ENCODE measurements around the gene B4GALT5.
A peak's percentile ranks its signal among the peaks of the same experiment; 100 is the strongest.
"Not testable (repeated sequence)": the region's sequence is repeated elsewhere in the genome, so short reads cannot be mapped to it uniquely, and the experiment has no call there.

B4GALT5 gene

DNA sequence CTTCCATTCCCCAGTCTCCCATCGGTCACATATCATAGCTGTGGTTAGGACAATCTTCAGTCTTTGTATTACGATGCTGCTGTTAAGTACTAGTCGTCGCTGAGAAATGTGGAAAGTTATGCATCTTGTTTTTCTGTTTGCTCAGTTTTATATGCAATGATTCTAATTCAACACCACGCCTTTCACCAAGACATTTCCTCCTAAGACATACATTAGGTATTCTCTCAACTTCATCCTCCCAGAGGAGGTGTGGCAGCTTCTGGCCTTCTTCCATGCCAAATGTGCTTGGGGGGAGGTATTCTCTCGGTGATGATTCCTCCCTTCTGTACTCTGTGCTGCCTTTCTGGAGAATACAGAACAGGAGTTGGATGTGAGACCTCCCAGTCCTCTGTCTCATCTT lies 66.1 kb downstream of the B4GALT5 start:
- no peak for DNase-seq

GRCh38 chr20:49646528-49646927 lies 67.2 kb downstream of the B4GALT5 start:
- no peak for DNase-seq

GRCh38 chr20:49646126-49646525 lies 67.6 kb downstream of the B4GALT5 start:
- DNase-seq, result no peak

- DNase-seq, result no peak
These were observed 68.6 kb downstream of the B4GALT5 start for GRCh38 chr20:49644980-49645565.

DNA sequence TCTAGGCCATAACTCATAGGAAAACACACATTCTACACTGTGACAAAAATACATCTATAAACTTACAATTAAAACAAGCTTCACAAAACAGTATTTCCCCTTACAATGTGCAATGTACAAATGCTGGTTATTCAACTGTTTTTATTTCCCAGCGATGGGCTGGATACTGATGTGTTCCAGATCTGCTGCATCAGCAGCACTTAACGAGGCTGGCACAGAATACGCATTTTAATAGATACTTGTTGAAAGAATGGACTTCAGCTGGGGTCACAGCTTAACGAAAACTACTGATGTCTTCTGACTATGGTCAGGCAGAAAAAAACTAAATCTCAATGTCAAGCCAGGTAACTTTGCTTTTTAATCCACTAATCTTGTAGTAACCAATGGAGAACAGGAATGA lies 70.9 kb downstream of the B4GALT5 start:
- no peak for DNase-seq

- DNase-seq, result no peak
These were observed 71.7 kb downstream of the B4GALT5 start for GRCh38 chr20:49641683-49642656.

- DNase-seq, result no peak
These were observed 76.5 kb downstream of the B4GALT5 start for GRCh38 chr20:49637046-49637637.

DNA sequence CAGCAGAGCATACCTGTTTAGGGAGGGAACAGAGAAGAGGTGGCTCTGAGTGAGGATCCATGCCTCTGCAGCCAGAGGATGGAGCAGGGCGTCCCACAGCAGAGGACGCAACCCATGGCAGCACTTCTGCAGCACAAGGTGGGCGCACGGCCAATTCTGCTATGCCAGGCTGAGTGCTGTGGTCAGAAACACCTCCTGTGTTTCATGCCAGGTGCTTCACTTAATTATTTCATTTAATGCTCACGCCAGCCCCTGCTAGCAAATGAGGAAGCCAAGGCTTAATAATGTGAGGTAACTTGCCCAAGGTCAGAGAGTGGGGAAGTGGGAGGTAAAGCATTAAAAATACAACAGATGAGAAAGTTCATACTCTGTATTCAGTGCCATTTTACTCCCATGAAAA lies 77.2 kb downstream of the B4GALT5 start:
- peak; percentile 34 for DNase-seq

DNA sequence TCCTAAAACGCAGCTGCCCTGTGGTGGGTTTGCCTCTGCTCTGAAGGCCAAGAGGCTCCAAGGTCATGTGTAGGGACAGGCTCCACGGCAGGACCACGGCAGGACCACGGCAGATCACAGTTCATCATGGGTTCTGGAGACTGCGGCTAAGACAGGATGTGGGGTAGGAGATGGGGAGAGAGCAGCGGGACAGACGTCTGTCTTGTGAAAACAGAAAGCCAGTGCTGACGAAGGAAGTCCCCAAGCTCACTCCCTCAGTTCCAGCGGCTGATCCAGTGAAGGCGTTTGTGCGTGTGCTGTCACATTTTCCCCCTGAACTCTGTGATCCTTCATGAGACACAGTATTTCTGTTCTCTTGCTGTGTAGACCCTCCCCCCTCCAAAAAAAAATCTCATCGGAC lies 77.8 kb downstream of the B4GALT5 start:
- no peak for DNase-seq

DNA sequence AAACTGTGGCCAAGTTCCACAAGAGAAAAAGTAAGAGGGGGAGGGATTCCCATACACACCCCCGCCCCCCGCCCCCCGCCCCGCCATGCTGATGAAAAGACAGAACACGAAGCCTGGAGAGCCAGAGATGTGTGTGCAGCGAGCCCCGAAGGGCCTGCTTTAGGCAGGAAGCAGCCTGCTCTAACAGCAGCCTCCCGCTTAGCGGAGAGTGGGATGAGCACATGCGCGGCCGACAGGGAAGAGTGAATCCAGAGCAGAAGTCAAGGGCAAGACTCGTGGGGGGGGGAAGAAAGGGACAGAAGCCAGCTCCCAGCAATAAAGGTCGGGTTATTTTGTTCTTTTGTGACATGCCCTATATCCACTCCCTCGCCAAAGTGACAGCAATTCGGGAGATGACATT lies 78.5 kb downstream of the B4GALT5 start:
- no peak for DNase-seq

DNA sequence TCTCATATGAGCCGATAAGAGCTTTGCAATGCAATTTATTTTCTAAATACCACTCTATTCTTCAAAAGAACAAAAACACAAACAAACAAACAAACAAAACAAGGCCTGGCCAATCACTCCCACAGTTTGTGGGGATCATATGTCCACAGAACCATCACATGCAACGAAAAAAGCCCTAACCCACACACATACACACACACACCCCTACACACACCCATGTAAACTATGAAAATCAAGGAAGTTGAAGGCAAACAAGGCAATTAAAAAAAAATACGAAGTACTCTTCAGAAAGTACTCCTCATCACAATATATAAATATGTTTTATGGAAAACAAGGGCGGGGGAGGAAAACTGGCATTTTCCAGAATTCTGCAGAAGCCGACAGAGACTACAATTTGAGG lies 79.6 kb downstream of the B4GALT5 start:
- DNase-seq, result no peak

- no peak for DNase-seq
These were observed 80.0 kb downstream of the B4GALT5 start for GRCh38 chr20:49633643-49634042.

GRCh38 chr20:49633023-49633422 lies 80.7 kb downstream of the B4GALT5 start:
- DNase-seq, result no peak

DNA sequence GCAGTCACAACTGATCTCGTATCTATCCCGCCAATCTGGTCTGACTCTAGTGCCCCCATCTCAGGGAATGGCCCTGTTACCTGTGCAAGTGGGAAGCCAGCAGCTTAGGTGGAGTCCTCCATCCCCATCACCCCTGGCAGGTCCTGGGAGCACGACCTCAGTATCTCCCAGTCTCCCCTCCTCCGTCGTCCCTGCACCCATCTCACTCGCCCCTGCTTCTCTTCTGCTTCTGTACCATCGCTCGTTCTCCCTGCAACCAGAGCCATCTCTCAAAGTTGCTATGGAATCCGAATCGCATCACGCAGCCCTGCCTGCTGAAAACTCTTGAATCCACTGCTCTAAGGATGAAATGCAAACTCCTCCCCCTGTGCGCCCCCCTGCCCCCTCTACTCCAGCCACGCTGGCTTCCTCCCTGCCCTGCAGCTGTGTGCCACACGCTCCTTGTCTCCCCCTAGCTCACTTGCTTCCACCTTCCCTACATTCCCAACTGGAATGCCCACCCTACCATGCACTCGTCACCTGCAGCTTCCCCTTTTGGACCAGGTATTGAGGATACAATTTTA lies 81.7 kb downstream of the B4GALT5 start:
- no peak for DNase-seq

GRCh38 chr20:49631061-49631716 lies 82.5 kb downstream of the B4GALT5 start:
- DNase-seq, result no peak

- no peak for DNase-seq
These were observed 83.2 kb downstream of the B4GALT5 start for GRCh38 chr20:49630396-49630951.

DNA sequence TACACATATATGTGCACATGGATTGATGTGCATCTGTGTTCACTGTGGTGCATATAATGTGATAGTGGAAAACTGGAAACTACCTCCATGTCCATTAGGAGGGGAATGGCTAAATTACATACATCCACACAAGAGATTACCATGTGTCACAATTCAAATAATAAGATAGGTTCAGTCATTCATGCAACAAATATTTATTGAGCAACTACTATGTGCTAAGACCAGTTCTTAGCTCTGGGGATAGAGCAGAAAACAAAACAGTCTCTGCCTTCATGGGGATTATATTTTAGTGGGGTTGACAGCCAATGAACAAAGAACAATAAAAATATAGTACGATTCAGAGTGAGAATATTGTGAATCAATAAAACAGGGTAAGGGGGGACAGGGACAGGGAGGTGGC lies 84.1 kb downstream of the B4GALT5 start:
- DNase-seq, result no peak

DNA sequence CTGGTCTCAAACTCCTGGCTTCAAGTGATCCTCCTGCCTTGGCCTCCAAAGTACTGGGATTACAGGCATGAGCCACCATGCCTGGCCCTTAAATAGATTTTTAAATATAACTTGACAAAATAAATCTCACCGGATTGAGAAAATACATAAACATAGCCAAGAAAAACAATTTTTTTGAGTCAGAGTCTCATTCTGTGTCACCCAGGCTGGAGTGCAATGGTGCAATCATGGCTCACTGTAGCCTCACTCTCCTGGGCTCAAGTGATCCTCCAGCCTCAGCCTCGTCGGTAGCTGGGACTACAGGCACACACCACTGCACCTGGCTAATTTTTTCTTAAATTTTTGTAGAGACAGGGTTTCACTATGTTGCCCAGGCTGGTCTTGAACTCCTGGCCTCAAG lies 85.4 kb downstream of the B4GALT5 start:
- DNase-seq, result not testable (repeated sequence)

DNA sequence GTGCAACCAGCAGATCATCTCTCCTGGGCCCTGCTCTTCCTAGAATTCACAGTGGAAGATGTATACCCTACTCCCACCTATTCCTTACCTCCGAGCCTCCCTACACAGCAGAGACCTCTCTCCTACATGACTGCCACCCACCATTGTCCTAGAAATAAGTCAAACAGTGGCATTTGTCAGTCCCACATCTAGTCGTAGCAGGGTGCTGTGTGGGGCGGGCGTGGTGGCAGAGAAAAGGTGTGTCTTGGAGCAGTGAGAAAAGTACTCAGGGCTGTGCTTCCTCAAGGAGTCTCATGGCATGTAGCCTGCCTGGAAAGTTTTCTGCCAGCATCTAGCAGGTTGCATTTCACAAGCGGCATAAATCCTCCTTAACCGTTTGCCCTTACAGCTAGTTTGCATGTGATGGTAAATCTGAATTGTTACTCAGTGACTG lies 86.3 kb downstream of the B4GALT5 start:
- DNase-seq, result no peak

GRCh38 chr20:49624988-49625387 lies 88.7 kb downstream of the B4GALT5 start:
- DNase-seq, result not testable (repeated sequence)

DNA sequence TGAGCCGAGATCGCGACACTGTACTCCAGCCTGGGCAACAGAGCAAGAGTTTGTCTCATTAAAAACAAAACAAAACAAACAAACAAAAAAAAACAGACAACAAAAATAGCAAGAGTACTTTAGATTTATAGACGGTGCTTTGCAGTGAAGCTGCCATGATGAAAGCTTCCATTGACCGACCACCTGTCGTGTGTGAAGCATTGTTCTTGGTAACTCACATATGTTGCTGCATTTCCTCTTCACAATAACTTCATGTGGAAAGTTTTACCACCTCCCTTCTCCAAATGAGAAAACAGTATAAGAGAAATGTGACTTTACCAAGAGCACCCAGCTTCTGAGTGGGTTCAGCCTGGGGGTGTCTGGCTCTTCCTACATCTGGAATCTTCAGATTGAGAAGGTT lies 89.4 kb downstream of the B4GALT5 start:
- no peak for DNase-seq

GRCh38 chr20:49622243-49622642 lies 91.4 kb downstream of the B4GALT5 start:
- no peak for DNase-seq
